Stimulated activated CD8-positive, alpha-beta memory T cell treated with anti-CD3 and anti-CD28 coated beads, Interleukin-2, amount 100 ng/mL, for 1 hour (primary cell): ENCODE measurements around the gene ARRDC2.
A peak's percentile ranks its signal among the peaks of the same experiment; 100 is the strongest.
"Not testable (repeated sequence)": the region's sequence is repeated elsewhere in the genome, so short reads cannot be mapped to it uniquely, and the experiment has no call there.

Experiments
- DNase-seq, 2 donors: peaks; one replicate each; pipeline ENCODE4 v3.0.0-alpha.2; 2020; ENCODE audit warnings: low read depth in 2 of 2

The ARRDC2 gene

DNA sequence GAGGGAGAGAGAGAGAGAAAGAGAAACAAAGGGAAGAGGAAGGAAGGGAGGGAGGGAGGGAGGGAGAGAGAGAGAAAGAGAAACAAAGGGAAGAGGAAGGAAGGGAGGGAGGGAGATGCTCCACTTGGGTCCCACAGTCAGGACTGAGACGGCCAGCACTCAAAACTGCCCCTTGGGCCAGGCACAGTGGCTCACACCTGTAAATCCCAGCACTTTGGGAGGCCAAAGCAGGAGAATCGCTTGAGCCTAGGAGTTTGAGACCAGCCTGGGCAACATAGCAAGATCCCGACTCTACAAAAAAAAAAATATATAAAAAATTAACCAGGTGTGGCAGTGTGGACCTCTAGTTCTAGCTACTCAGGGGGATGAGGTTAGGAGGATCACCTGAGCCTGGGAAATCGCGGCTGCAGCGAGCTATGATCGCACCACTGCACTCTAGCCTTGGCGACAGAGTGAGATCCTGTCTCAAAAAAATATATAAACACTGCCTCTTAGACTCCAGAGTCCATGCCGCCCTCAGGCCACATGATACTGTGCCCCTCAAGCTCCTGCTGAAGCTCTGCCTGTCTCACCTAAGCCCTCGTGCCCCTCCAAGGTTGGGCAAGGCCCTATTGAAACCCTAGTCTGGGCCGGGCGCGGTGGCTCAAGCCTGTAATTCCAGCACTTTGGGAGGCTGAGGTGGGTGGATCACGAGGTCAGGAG, 8.4 kb downstream of the ARRDC2 start:
- no peak for DNase-seq

- no peak for DNase-seq
Observed at GRCh38 chr19:18017275-18018083, 9.5 kb downstream of the ARRDC2 start.

- DNase-seq = no peak
Observed at GRCh38 chr19:18020212-18021085, 12.5 kb downstream of the ARRDC2 start.

GRCh38 chr19:18021121-18021755, 13.3 kb downstream of the ARRDC2 start:
- peak; percentile 46 to 56 for DNase-seq

DNA sequence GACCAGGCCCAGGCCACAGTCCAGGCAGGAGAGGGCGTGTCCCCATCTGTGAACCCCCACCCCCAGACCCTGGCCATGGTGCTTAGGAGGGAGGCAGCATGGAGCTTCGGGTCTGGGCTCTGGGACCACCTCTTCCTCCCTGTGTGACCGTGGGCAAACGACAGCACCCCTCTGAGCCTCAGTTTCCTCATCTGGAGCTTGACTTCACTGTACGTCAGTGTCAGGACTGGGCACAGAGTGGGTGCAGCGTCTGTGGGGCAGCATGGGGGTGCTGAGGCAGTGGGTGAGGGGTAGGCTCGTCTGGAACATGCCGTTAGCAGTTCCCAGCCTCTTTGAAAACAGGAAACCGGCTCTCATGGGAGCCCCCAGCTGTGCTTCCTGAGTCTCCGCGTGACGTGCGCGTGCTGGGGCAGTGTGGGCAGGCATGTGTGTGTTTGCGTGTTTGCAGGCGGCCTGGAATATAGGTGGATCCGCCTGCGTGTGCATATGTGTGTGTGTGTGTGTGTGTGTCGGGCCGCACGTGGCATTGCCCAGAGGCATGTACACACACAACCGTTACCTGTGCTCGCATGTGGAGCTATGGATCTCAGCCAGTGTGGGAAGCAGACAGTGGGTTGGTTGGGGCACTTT, 15.8 kb downstream of the ARRDC2 start:
- DNase-seq = peak in 1 of 2 donors; percentile 31

- no peak for DNase-seq
Observed at GRCh38 chr19:18027151-18027550, 19.2 kb downstream of the ARRDC2 start.

DNA sequence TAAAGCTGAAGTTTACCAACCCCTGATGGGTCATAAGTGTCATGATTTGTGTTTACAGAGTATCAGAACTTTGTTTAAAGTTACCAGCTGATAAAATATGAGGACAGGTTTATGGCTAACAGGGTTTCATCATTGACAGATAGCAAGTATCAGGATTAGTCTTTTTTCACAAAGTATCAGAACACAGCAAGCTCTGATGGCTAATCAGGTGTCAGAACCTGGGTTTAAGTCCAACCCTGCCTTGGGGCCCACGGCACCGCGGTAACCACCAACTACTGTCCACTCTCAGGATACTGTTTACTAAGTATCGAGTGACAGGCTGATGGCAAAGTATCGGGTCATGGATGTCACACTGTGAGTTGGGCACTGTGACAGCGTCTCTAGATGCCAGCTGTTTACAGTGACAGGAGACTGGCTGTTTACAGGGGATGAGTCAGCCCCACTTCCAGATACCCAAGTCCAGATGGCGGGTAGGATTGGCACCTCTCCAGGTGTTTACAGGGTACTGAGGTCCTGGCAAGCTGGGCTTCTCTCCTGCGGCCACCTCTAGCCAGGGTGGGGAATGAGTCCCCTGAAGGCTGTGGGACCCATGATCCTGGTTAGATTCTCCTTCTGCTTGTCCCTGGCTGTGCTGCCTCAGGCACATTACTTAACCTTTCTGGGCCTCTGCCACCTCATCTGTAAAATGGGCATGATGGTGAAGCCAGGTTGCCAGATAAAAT, 21.8 kb downstream of the ARRDC2 start:
- no peak for DNase-seq

DNA sequence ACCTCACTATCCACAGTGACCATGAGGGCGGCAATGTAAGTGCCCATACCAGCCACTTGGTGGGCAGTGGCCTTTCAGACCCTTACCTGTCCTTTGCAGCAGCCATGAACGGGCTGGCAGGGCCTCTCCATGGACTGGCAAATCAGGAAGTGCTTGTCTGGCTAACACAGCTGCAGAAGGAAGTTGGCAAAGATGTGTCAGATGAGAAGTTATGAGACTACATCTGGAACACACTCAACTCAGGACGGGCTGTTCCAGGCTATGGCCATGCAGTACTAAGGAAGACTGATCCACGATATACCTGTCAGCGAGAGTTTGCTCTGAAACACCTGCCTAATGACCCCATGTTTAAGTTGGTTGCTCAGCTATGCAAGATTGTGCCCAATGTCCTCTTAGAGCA, 23.4 kb downstream of the ARRDC2 start:
- DNase-seq = not testable (repeated sequence)

- not testable (repeated sequence) for DNase-seq
Observed at GRCh38 chr19:18032102-18032501, 24.1 kb downstream of the ARRDC2 start.

DNA sequence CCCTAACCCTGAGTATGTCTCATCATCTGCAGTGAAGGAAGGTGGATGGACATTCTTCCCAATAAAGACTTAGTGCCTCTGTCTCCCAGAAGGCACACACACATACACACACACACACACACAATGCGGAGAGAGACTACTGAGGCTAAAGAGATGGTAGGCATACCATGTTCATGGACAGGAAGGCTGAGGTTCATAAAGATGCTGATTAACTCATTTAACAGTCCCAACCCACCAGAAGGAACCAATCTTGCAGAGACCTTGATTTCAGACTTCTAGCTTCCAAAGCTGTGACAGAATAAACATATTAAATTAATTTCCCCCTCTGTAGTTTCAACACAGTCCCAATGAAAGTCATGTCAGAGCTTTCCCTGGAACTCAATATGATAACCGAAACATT, 33.1 kb downstream of the ARRDC2 start:
- DNase-seq = no peak

DNA sequence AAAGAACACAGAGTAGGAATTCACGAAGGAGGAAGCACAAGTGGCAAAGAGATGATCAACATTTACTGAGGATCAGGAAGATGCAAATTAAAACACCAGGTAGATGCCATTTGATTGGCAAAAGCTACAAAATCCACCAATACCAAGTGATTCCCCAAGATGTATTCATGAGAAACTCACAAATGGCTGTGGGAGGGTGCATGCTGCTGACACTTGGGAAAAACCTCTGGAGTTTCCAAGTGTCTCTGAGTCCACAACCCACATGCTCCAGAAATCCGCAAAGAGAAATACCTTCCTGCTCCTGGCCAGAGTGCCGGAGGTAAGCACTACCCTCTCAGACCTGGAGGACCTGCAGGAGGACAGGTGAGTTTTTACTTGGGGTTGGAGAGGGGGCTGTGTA, 35.7 kb downstream of the ARRDC2 start:
- DNase-seq = no peak

DNA sequence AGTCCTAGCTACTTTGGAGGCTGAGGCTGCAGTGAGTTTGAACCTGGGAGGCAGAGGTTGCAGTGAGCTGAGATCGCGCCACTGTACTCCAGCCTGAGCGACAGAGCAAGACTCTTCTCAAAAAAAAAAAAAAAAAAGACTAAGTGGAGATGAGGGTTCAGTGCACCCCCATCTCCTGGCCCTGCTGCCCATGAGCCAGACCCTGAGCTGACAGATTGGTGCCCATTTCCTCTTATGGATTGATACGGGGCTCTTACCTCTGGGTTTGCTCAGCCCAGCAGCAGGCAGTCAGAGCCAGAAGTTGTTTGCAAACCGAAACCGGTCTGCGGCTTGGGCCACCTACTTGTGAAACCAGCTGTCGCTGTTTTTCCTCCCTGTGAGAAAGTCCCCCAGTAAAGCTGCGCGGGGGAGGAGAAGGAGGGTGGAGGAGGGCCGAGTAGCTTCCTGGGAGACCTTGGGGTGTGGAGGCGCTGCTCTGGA, 36.9 kb downstream of the ARRDC2 start:
- DNase-seq = peak; percentile 66 to 67

DNA sequence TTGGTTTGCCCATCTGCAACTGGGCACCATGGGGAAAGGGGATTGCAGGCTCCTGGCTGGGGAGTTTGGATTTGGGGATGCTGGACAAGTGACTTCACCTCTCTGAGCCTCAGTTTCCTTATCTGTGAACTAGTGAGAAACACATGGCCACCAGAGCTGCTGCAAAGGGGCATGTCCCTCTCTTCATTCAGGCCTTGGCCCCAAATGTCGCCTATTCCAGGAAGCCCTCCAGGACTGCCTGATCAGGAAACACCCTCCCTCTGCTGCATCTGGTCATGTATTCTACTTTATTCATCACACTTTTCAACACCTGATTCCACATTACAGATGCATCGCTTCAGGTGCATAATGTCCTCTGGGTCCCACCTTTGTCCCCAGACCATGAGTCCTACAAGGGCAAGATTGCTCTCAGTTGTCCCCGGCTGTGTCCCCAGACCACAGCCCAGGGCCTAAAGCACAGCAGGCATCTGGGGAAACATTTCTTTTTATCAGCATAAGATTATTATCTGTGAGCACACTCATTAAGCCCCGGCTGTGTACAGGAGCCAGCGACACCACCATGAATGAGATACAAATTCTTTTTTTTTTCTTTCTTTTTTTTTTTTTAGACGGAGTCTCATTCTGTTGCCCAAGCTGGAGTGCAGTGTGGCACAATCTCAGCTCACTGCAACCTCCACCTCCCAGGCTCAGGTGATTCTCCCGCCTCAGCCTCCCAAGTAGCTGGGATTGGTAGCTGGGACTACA, 37.5 kb downstream of the ARRDC2 start:
- DNase-seq = no peak

DNA sequence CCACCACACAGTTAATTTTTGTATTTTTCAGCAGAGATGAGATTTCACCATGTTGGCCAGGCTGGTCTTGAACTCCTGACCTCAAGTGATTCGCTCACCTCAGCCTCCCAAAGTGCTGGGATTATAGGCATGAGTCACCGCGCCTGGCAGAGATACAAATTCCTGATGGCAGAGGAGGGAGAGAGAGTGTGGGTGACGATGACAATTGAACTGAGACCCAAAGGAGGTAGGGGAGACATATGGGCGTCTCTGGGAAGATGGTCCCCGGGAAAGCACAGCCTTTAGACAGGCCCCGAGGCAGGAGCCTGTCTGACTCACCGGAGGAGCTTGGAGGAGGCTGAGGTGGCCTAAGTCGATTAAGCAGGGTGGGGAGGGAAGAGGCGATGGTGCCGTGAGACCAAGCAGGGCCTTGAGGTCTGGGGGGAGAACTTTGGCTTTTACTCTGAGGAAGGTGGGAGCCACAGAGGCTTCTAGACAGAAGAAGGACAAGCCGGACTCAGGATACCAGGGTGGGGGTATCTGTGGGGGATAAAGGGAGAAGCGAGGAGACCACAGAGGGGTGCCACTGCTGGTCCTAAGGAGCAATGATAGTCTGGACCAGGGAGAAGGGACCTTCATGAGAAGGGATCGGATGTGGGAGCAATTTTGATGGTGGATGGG, 38.2 kb downstream of the ARRDC2 start:
- no peak for DNase-seq

- no peak for DNase-seq
Observed at GRCh38 chr19:18049385-18049784, 41.4 kb downstream of the ARRDC2 start.

DNA sequence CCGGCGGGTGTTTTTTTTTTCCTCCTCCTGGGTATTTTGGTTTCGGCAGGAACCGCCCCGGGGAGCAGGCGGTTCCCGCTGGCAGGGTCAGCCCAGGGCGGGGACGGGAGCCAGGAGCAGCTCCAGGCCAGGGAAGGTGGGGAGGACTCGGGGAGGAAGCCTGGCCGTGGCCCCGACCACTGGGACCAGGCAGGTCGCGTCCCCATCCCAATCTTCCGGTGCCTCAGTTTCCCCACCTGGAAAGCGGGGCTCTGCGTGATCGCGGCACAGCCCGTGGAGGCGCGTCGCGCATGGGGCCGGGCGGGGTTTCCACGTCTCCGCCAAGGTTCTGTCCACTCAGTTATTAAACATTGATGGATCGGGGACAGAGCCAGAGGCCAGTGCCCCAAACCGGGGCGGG, 43.9 kb downstream of the ARRDC2 start:
- DNase-seq = no peak

DNA sequence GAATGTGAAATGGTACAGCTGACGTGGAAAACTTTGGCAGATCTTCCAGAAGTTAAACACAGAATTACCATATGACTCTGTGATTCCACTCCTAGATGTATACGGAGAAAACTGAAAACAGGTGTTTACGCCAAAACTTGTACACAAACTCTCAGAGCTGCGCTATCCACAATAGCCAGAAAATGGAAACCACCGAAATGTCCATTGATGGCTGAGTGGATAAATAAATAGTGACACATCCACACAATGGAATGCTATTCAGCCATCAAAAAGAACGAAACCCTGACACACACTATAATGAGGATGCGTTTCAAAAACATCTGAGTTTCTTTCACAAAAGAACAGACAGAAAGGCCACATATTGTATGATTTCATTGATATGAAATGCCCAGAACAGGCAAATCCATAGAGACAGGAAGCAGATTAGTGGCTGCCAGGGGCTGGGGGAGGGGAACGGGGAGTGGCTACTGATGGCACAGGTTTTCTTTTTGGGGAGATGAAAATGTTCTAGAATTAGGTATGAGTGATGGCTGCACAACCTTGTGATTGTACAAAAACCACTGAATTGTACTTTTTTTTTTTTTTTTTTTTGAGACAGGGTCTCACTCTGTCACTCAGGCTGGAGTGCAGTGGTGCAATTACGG, 45.7 kb downstream of the ARRDC2 start:
- DNase-seq = no peak

DNA sequence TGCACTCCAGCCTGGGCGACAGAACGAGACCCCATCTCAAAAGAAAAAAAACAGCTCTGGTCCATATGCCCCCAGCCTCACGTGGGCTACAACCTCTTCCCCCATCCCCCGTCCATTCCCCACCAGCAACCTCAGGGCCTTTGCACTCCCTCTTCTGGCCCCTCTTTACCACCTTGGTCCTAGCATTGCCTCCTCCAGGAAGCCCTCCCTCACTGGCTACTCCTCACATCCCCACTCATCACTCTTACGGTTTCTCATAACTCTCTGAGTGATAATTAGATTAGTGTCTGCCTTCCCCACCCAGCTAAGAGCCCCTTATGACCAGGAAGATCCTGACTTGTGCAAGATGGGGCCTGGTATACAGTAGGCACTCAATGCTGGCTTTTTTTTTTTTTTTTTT, 48.0 kb downstream of the ARRDC2 start:
- no peak for DNase-seq

DNA sequence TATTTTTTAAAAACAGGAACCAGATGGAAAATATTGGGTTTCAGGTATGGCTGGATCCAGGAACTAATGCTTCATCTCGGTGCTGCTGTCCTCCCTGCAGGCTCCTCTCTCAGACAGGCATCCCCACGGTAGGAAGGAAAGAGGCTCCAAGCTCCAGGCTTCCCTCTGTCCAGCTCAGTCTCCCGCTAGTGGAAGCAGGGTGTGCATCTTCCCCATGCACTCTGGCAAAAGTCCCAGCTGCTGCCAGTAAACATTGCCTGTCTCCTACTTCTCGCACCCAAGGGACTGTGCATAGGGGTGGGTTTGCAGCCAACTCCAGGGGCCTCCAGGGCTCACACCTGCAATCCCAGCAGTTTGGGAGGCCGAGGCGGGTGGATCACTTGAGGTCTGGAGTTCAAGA, 49.6 kb downstream of the ARRDC2 start:
- no peak for DNase-seq
